ENCODE results near the gene HDAC9.

Gene HDAC9

GRCh38 chr7:18555968-18556367, 60.4 kb downstream of the HDAC9 start:
- H3K4me1 ChIP-seq (ENCODE audit: control insufficient read depth in 1 of 2, insufficient read depth in 1 of 2, low read depth in 1 of 2, low read length in 1 of 2), result no peaks in the 10 kb centered on the region
- H3K4me3 ChIP-seq (ENCODE audit: low read depth in 1 of 2, low read length in 1 of 2), result no peak overlapping the region
- no peak for TF ChIP-seq CTCF (IDR thresholded peaks at IDR 0.05)

GRCh38 chr7:18558503-18558902, 63.0 kb downstream of the HDAC9 start:
- Histone ChIP-seq H3K4me1 (ENCODE audit: control insufficient read depth in 1 of 2, insufficient read depth in 1 of 2, low read depth in 1 of 2, low read length in 1 of 2) (no peaks in the 10 kb centered on the region), H3K36me3 (no peaks in the 10 kb centered on the region), H3K27me3 (no peaks in the 10 kb centered on the region), H3K9me3 (no peaks in the 10 kb centered on the region), H3K4me3 (ENCODE audit: low read depth in 1 of 2, low read length in 1 of 2) (no peak overlapping the region), H3K27ac (no peak overlapping the region)
- no peak for TF ChIP-seq CTCF (IDR thresholded peaks at IDR 0.05)

More at GRCh38 chr7:18555968-18556367, 60.4 kb downstream of the HDAC9 start:
- Histone ChIP-seq H3K36me3 (no peaks in the 10 kb centered on the region), H3K27ac (no peak overlapping the region), H3K9me3 (no peaks in the 10 kb centered on the region), H3K27me3 (no peaks in the 10 kb centered on the region)

- Histone ChIP-seq H3K36me3 (no peaks in the 10 kb centered on the region), H3K9me3 (no peaks in the 10 kb centered on the region), H3K4me3 (ENCODE audit: low read depth in 1 of 2, low read length in 1 of 2) (no peak overlapping the region), H3K27me3 (no peaks in the 10 kb centered on the region), H3K27ac (no peak overlapping the region), H3K4me1 (ENCODE audit: control insufficient read depth in 1 of 2, insufficient read depth in 1 of 2, low read depth in 1 of 2, low read length in 1 of 2) (no peaks in the 10 kb centered on the region)
- TF ChIP-seq CTCF (IDR thresholded peaks at IDR 0.05), result no peak
Observed at GRCh38 chr7:18558910-18559309, 63.4 kb downstream of the HDAC9 start.

GRCh38 chr7:18559756-18560155, 64.2 kb downstream of the HDAC9 start:
- H3K4me3 ChIP-seq (ENCODE audit: low read depth in 1 of 2, low read length in 1 of 2), result no peak overlapping the region
- TF ChIP-seq CTCF (IDR thresholded peaks at IDR 0.05), result no peak
- no peaks in the 10 kb centered on the region for H3K9me3 ChIP-seq
- H3K27me3 ChIP-seq, result no peaks in the 10 kb centered on the region
- no peak overlapping the region for H3K27ac ChIP-seq
- no peaks in the 10 kb centered on the region for H3K4me1 ChIP-seq (ENCODE audit: control insufficient read depth in 1 of 2, insufficient read depth in 1 of 2, low read depth in 1 of 2, low read length in 1 of 2)
- H3K36me3 ChIP-seq, result no peaks in the 10 kb centered on the region

GRCh38 chr7:18564779-18565178, 69.2 kb downstream of the HDAC9 start:
- H3K9me3 ChIP-seq, result no peaks in the 10 kb centered on the region
- TF ChIP-seq CTCF (IDR thresholded peaks at IDR 0.05), result no peak

GRCh38 chr7:18565337-18565736, 69.8 kb downstream of the HDAC9 start:
- no peaks in the 10 kb centered on the region for H3K27me3 ChIP-seq
- no peak overlapping the region for H3K4me3 ChIP-seq (ENCODE audit: low read depth in 1 of 2, low read length in 1 of 2)
- H3K27ac ChIP-seq, result no peak overlapping the region
- TF ChIP-seq CTCF (IDR thresholded peaks at IDR 0.05), result no peak
- no peaks in the 10 kb centered on the region for H3K36me3 ChIP-seq
- H3K9me3 ChIP-seq, result no peaks in the 10 kb centered on the region
- H3K4me1 ChIP-seq (ENCODE audit: control insufficient read depth in 1 of 2, insufficient read depth in 1 of 2, low read depth in 1 of 2, low read length in 1 of 2), result no peaks in the 10 kb centered on the region

More at GRCh38 chr7:18564779-18565178, 69.2 kb downstream of the HDAC9 start:
- Histone ChIP-seq H3K36me3 (no peaks in the 10 kb centered on the region), H3K27me3 (no peaks in the 10 kb centered on the region), H3K4me1 (ENCODE audit: control insufficient read depth in 1 of 2, insufficient read depth in 1 of 2, low read depth in 1 of 2, low read length in 1 of 2) (no peaks in the 10 kb centered on the region), H3K27ac (no peak overlapping the region), H3K4me3 (ENCODE audit: low read depth in 1 of 2, low read length in 1 of 2) (no peak overlapping the region)
